ENCODE measurements around the gene ATP2A3. TPM values are rescaled to one million over a fixed set of nuclear protein-coding genes. Genes with fewer than 3 reads are reported as not detected.

ATP2A3 gene
- total RNA-seq, 1 donor from 2014 or later, result 0.53 TPM

Other genes starting within 250 kb of the ATP2A3 start
- gene HASPIN, start 240.5 kb downstream of the ATP2A3 start, total RNA-seq, result 8.9 and 14.9 TPM in 2 replicates
- gene ITGAE, start 163.2 kb downstream of the ATP2A3 start, total RNA-seq, result 19.2 and 23.5 TPM in 2 replicates
- gene NCBP3, start 118.2 kb downstream of the ATP2A3 start, total RNA-seq, result 19.9 and 27.6 TPM in 2 replicates
- 3.4 and 3.8 TPM in 2 replicates for gene CAMKK1, start 71.4 kb downstream of the ATP2A3 start, total RNA-seq
- 0.11 TPM in 1 of 2 replicates, not detected in the other for gene P2RX1, start 48.0 kb downstream of the ATP2A3 start, total RNA-seq
- 31.8 and 47.1 TPM in 2 replicates for gene ZZEF1, start 178.6 kb upstream of the ATP2A3 start, total RNA-seq
- gene CYB5D2, start 178.8 kb upstream of the ATP2A3 start, total RNA-seq, result 16.4 and 43.4 TPM in 2 replicates

All from pulmonary artery endothelial cell (primary cell).